MCF 10A (cell line): ENCODE results near the gene LOXL3. TPM values are rescaled to one million over a fixed set of nuclear protein-coding genes. Genes with fewer than 3 reads are reported as not detected.

Source experiments
- BruUV-seq: library from RNA; stranded (reverse); fragments of 400-500 nt; replicated peaks from 2 replicates; lab custom pipeline; 2021; lab: Mats Ljungman, UMichigan
- CTCF ChIA-PET: fragments of 300-600 bp; sonication (Branson Sonifier 250); formaldehyde crosslinking; extraction: SDS; loops from one replicate; lab custom pipeline; 2021; ENCODE audit warnings: antibody characterized with exemption, inconsistent platforms; lab: Yijun Ruan, JAX
- POLR2A ChIA-PET: fragments of 300-600, 350-650 bp; sonication (Branson Sonifier 250); formaldehyde crosslinking; extraction: SDS; loops from one replicate; lab custom pipeline; 2020; ENCODE audit warnings: antibody characterized with exemption, inconsistent platforms; lab: Yijun Ruan, JAX
- DNase-seq: peaks from one replicate; pipeline ENCODE4 v3.0.0-alpha.2; 2018; ENCODE audit not compliant: unreplicated experiment
- H3K27ac Mint-ChIP-seq: one replicate; pipeline ENCODE4 v1.8.0; 2022; ENCODE audit warnings: mild to moderate bottlenecking, low read depth, mixed read lengths; ENCODE audit not compliant: unreplicated experiment
- H3K27me3 Mint-ChIP-seq: one replicate; pipeline ENCODE4 v1.8.0; 2022; ENCODE audit warnings: mixed read lengths; ENCODE audit not compliant: insufficient read depth, unreplicated experiment
- H3K36me3 Mint-ChIP-seq: one replicate; pipeline ENCODE4 v1.8.0; 2022; ENCODE audit warnings: mild to moderate bottlenecking, moderate library complexity, mixed read lengths; ENCODE audit not compliant: insufficient read depth, unreplicated experiment
- H3K4me1 Mint-ChIP-seq: one replicate; pipeline ENCODE4 v1.8.0; 2022; ENCODE audit warnings: mixed read lengths; ENCODE audit not compliant: insufficient read depth, unreplicated experiment
- H3K4me3 Mint-ChIP-seq: one replicate; pipeline ENCODE4 v1.8.0; 2022; ENCODE audit warnings: mild to moderate bottlenecking, moderate library complexity, mixed read lengths; ENCODE audit not compliant: unreplicated experiment
- H3K9me3 Mint-ChIP-seq: one replicate; pipeline ENCODE4 v1.8.0; 2022; ENCODE audit warnings: mixed read lengths; ENCODE audit not compliant: unreplicated experiment
- intact Hi-C: fragments of 100-400 bp; cut with micrococcal nuclease; formaldehyde crosslinking; loops from 2 replicates; pipeline ENCODE4 v1.14.1; 2022
- total RNA-seq: library from RNA; stranded (reverse); gene quantifications from 2 replicates; pipeline ENCODE4 v1.2.3, GENCODE V29; 2022
- TF ChIP-seq, protein P1 (sequence below): fragments of 200-600 bp; IDR thresholded peaks from one replicate; pipeline ENCODE4 v1.8.0; 2022; ENCODE audit warnings: antibody characterized with exemption, mild to moderate bottlenecking; ENCODE audit not compliant: unreplicated experiment

Gene LOXL3
- total RNA-seq, 1 experiment from 2014 or later, result 0.93 TPM

DNA sequence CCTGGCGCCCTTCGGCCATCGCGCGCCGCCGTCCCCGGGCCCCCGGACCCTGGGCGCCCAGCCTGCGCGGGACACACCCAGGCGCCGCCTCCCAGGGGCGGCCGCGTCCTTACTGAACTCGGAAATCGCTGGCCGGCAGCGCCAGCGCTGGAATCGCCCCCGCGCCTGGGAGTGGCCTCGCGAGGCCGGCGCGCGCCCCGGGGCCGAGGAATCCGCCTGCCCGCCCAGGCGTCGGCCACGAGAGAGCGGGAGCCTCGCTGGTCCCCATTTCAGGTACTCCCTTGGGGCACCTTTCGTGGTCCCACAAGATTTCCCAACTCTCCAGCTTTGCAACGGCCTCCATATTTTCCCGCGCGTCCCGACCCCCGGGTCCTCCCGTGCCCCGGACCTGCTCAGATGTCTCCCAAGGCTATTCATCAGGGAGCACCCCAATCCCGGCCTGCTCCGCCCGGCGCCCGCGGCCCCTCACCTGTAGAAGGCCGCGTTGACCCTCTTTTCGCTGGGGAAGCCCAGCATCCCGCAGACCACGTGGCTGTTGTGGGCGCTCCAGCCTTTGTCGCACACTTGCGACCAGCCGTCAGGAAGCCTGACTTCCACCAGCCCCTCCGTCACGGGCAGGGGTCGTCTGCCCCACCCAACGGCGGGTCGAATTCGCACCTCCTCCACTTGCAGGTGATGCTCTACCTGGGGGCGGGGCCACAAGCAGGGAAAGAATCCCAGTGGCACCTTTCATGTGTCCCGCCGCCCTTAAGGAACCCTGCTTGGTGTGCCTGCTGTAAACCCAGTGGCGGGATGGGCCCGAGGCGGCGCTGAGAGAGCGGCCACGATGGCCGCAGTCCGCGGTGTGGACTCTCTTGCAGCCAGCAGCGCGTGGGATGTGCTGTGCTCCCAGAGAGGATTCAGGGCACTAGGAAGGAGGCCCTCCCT is 4.6 kb downstream of the LOXL3 start:
- TF ChIP-seq, protein P1, sequence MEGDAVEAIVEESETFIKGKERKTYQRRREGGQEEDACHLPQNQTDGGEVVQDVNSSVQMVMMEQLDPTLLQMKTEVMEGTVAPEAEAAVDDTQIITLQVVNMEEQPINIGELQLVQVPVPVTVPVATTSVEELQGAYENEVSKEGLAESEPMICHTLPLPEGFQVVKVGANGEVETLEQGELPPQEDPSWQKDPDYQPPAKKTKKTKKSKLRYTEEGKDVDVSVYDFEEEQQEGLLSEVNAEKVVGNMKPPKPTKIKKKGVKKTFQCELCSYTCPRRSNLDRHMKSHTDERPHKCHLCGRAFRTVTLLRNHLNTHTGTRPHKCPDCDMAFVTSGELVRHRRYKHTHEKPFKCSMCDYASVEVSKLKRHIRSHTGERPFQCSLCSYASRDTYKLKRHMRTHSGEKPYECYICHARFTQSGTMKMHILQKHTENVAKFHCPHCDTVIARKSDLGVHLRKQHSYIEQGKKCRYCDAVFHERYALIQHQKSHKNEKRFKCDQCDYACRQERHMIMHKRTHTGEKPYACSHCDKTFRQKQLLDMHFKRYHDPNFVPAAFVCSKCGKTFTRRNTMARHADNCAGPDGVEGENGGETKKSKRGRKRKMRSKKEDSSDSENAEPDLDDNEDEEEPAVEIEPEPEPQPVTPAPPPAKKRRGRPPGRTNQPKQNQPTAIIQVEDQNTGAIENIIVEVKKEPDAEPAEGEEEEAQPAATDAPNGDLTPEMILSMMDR, result no peak
- no peaks in the 10 kb centered on the region for H3K9me3 Mint-ChIP-seq
- DNase-seq, result peak; percentile 71
- H3K36me3 Mint-ChIP-seq, result no peaks in the 10 kb centered on the region
- no peaks in the 10 kb centered on the region for H3K27me3 Mint-ChIP-seq
- TSS peak; percentile 58 for BruUV-seq
- CTCF ChIA-PET, result interaction anchor here (0.6 to 2.1 kb wide), 4 partner anchors 10 to 65 kb away, joined by 3 to 8 read pairs (median 4); no protein-coding TSS in a partner anchor
- H3K4me1 Mint-ChIP-seq, result peaks cover 11% of the 10 kb centered on the region
- POLR2A ChIA-PET, result interaction anchor here (0.8 kb wide), 1 partner anchor 42 kb away, joined by 5 read pairs; the partner anchor contains the start of gene PCGF1
- H3K27ac Mint-ChIP-seq, result no peak overlapping the region
- peak overlapping the region; percentile 77 for H3K4me3 Mint-ChIP-seq
- intact Hi-C loops, result loop anchor here (5.0 kb wide), 1 partner anchor 38 kb away; no protein-coding TSS in a partner anchor

DNA sequence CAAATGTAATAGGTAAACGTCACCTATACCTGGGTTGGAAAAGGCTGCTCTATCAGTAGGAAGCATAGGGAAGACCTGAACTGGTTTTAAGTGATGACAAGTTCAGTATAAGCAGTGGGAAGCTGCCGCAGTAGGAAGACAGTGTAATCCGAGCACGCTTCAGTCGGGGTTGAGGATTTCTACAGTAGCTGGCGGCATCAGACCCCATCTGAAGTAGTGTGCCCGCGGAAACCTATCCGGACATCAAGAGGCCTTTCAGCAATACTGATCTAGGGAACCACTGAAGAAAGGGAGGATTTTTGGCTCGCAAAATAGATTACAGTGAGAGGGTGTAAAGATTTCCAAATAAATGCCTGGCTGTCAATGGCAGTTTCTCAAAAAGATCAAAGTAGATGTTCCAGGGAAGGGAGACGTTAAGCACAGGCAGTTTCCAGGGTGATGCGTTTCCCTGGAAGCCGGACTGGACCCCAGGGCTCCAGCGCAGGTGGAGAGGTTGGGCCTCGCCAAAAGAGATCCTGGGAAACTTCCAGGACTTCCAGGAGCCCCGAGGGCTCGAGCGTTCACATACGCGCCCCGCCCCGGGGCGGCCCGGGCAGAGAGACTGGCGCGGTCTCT is 5.3 kb downstream of the LOXL3 start:
- TF ChIP-seq, protein P1, result no peak
- CTCF ChIA-PET, result interaction anchor here (0.8 kb wide), 1 partner anchor 9 kb away, joined by 4 read pairs; no protein-coding TSS in a partner anchor
- H3K4me1 Mint-ChIP-seq, result peaks cover 11% of the 10 kb centered on the region
- peak overlapping the region; percentile 77 for H3K4me3 Mint-ChIP-seq
- H3K27ac Mint-ChIP-seq, result peak overlapping the region; percentile 46
- POLR2A ChIA-PET, result interaction anchor here (0.7 to 0.8 kb wide), 2 partner anchors 41 to 59 kb away, joined by 3 to 5 read pairs; partner anchors contain the start of gene PCGF1
- intact Hi-C loops, result loop anchor here (5.0 kb wide), 1 partner anchor 39 kb away; no protein-coding TSS in a partner anchor
- no TSS peak for BruUV-seq
- no peaks in the 10 kb centered on the region for H3K36me3 Mint-ChIP-seq
- no peaks in the 10 kb centered on the region for H3K9me3 Mint-ChIP-seq
- no peak for DNase-seq
- H3K27me3 Mint-ChIP-seq, result no peaks in the 10 kb centered on the region

DNA sequence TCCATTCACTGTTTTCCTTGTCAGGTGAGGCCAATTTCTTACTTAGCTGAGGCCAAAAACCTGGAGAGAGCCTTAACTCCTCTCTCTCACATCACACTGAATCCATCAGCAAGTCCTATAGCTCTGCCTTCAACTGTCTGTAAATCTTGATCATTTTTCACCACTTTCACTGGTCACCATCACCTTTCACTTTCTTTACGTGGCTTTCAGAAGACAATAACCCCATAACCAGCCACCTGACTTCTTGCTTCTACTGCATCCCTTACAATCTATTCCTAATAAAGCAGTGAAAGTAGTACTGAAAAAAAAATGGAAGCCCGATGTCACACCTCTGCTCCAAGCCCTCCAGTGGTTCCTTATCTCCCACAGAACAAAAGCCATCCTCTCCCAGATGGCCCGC is 7.7 kb downstream of the LOXL3 start:
- POLR2A ChIA-PET, result interaction anchor here (0.9 kb wide), 1 partner anchor 17 kb away, joined by 3 read pairs; no protein-coding TSS in a partner anchor
- no TSS peak for BruUV-seq
- intact Hi-C loops, result loop anchor here (5.0 kb wide), 1 partner anchor 41 kb away; no protein-coding TSS in a partner anchor

More for the DNA sequence above, 7.7 kb downstream of the LOXL3 start:
- DNase-seq, result no peak
- H3K4me3 Mint-ChIP-seq, result no peak overlapping the region
- no peak overlapping the region for H3K27ac Mint-ChIP-seq
- no peaks in the 10 kb centered on the region for H3K9me3 Mint-ChIP-seq
- no peaks in the 10 kb centered on the region for H3K36me3 Mint-ChIP-seq
- TF ChIP-seq, protein P1, result no peak
- H3K4me1 Mint-ChIP-seq, result peaks cover 11% of the 10 kb centered on the region
- no peaks in the 10 kb centered on the region for H3K27me3 Mint-ChIP-seq
- CTCF ChIA-PET, result interaction anchor here (0.6 to 3.6 kb wide), 6 partner anchors 11 to 63 kb away, joined by 3 to 23 read pairs (median 4); no protein-coding TSS in a partner anchor
